Neural progenitor cell (in vitro differentiated cells): ENCODE measurements around the gene MAPK12.

ENCODE experiments used
- EZH2phosphoT487 ChIP-seq: fragments of 200-600 bp; sonication (generic); IDR thresholded peaks from 2 replicates; pipeline ENCODE4 v1.6.1; 2017; ENCODE audit warnings: antibody characterized with exemption
- TF ChIP-seq, protein P1 (sequence below): fragments of 200-600 bp; sonication (generic); IDR thresholded peaks from 2 replicates; pipeline ENCODE4 v1.5.1; 2017; ENCODE audit warnings: antibody characterized with exemption, mild to moderate bottlenecking

GRCh38 chr22:50259302-50259701, 2.2 kb downstream of the MAPK12 start:
- TF ChIP-seq, protein P1, sequence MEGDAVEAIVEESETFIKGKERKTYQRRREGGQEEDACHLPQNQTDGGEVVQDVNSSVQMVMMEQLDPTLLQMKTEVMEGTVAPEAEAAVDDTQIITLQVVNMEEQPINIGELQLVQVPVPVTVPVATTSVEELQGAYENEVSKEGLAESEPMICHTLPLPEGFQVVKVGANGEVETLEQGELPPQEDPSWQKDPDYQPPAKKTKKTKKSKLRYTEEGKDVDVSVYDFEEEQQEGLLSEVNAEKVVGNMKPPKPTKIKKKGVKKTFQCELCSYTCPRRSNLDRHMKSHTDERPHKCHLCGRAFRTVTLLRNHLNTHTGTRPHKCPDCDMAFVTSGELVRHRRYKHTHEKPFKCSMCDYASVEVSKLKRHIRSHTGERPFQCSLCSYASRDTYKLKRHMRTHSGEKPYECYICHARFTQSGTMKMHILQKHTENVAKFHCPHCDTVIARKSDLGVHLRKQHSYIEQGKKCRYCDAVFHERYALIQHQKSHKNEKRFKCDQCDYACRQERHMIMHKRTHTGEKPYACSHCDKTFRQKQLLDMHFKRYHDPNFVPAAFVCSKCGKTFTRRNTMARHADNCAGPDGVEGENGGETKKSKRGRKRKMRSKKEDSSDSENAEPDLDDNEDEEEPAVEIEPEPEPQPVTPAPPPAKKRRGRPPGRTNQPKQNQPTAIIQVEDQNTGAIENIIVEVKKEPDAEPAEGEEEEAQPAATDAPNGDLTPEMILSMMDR, result no peak
- no peak for TF ChIP-seq EZH2phosphoT487
